Spleen (tissue), 11 donors: ENCODE measurements around the gene DEPDC7. TPM values are rescaled to one million over a fixed set of nuclear protein-coding genes. Genes with fewer than 3 reads are reported as not detected.

Experiments used
- DNase-seq: peaks from one replicate; pipeline ENCODE4 v3.0.0-alpha.2; 2020
- H3K27ac ChIP-seq, 8 donors: fragments of 200-600 bp; sonication (generic) in 7 of 8; 1 replicate in 4 of 8; 2 replicates in 4 of 8; pipeline versions ENCODE4 v1.5.0 to v1.8.0; 2016 to 2021; ENCODE audit warnings: inconsistent platforms in 4 of 8, mild to moderate bottlenecking in 4 of 8, moderate library complexity in 1 of 8
- H3K27me3 ChIP-seq, 7 donors: fragments of 200-600 bp; sonication (generic) in 6 of 7; replicated peaks in 1 of 7; 1 replicate in 4 of 7; 2 replicates in 3 of 7; pipeline versions ENCODE4 v1.5.0 to v1.8.0; 2016 to 2021; ENCODE audit warnings: inconsistent platforms in 3 of 7, mild to moderate bottlenecking in 1 of 7
- H3K36me3 ChIP-seq, 6 donors: fragments of 200-600 bp; sonication (generic) in 5 of 6; 1 replicate in 4 of 6; 2 replicates in 2 of 6; pipeline versions ENCODE4 v1.5.0 to v1.8.0; 2016 to 2021; ENCODE audit warnings: inconsistent platforms in 2 of 6
- H3K4me1 ChIP-seq, 6 donors: fragments of 200-600 bp; sonication (generic) in 5 of 6; 1 replicate in 3 of 6; 2 replicates in 3 of 6; pipeline versions ENCODE4 v1.5.0 to v1.8.0; 2016 to 2021; ENCODE audit warnings: inconsistent platforms in 3 of 6
- H3K4me3 ChIP-seq, 8 donors: fragments of 200-600 bp; sonication (generic) in 7 of 8; 1 replicate in 4 of 8; 2 replicates in 4 of 8; pipeline versions ENCODE4 v1.5.0 to v1.8.0; 2016 to 2021; ENCODE audit warnings: inconsistent platforms in 4 of 8, mild to moderate bottlenecking in 4 of 8, moderate library complexity in 2 of 8
- H3K9me3 ChIP-seq, 8 donors: fragments of 200-600 bp; sonication (generic) in 7 of 8; 1 replicate in 4 of 8; 2 replicates in 4 of 8; pipeline versions ENCODE4 v1.5.0 to v1.8.0; 2016 to 2021; ENCODE audit warnings: inconsistent platforms in 4 of 8
- CTCF ChIP-seq, 11 experiments: fragments of 200-600 bp in 7 of 11; fragments of 450-650 bp in 4 of 11; sonication (generic) in 4 of 11; IDR thresholded peaks in 8 of 11; conservative IDR thresholded peaks in 3 of 11; 1 replicate in 7 of 11; 2 replicates in 4 of 11; pipeline versions ENCODE4 v1.4.0 to v1.8.0; 2016 to 2021; ENCODE audit warnings: antibody characterized with exemption in 11 of 11, inconsistent platforms in 4 of 11, mild to moderate bottlenecking in 1 of 11
- POLR2A ChIP-seq, 3 donors: fragments of 450-650 bp; IDR thresholded peaks; one replicate each; pipeline ENCODE4 v1.5.1; 2017; ENCODE audit warnings: antibody characterized with exemption in 3 of 3, mild to moderate bottlenecking in 1 of 3
- POLR2AphosphoS5 ChIP-seq, 3 donors: sonication (generic); formaldehyde crosslinking; IDR thresholded peaks; one replicate each; pipeline ENCODE4 v1.5.1; 2017; ENCODE audit warnings: antibody characterized with exemption in 3 of 3
- WGBS, 5 donors: extraction: QIAGEN DNeasy Blood & Tissue Kit in 3 of 5; methylation state at CpG; one replicate each; pipeline versions ENCODE4 v1.1.5 to v1.1.7; 2013 to 2018; 5-methylcytosine and 5-hydroxymethylcytosine counted together
- intact Hi-C: fragments of 100-400 bp; cut with DNase I; formaldehyde crosslinking; loops from one replicate; pipeline ENCODE4 v1.15.0; 2023; ENCODE audit warnings: low total_unique reads
- polyA plus RNA-seq, 3 donors: library from polyadenylated mRNA; stranded (reverse); fragments of 200-250 nt; gene quantifications; one replicate each; pipeline ENCODE4 v1.2.1, GENCODE V29; 2013
- total RNA-seq, 7 donors: library from RNA; depleted of rRNA in 3 of 7; stranded (reverse); fragments of >200 nt in 3 of 7; fragmentation: NEBNext Ultra II Directional in 4 of 7; extraction: Animal tissue kit (Norgen Biotek cat#: 25700) in 4 of 7; gene quantifications; one replicate each; pipeline versions ENCODE4 v1.1.0 to v1.2.1, GENCODE V29; 2016 to 2021
- donor health status: healthy with polysubstance abuse.
- donor health status: DM: no; HTN: no; CAD: no; lungs with moderate emphysema.
- donor health status: DM: no; HTN: no; CAD: no.
- donor health status: Bipolar disorder and iron deficiency.
- donor health status: healthy.
- donor health status: DM: no; HTN: no; CAD: no.
- donor health status: DM: yes; HTN: yes; CAD: no.

Gene DEPDC7
- total and polyA plus RNA-seq, 10 donors = 0.30 to 0.88 (median 0.54) TPM; not detected in 3

GRCh38 chr11:33016654-33017053, 976 bp downstream of the DEPDC7 start:
- peaks cover 0 to 44% (median 11%) of the 10 kb centered on the region in 7 donors for H3K27me3 ChIP-seq
- DNase-seq = no peak
- 46 to 74% (median 58%) methylated on average over 4 of the region's 4 CpGs for WGBS, 5 donors
- intact Hi-C loops = no loop called here
- no peaks in the 10 kb centered on the region for H3K9me3 ChIP-seq
- H3K4me1 ChIP-seq = peaks cover 4 to 29% (median 19%) of the 10 kb centered on the region in 6 donors
- H3K36me3 ChIP-seq = no peaks in the 10 kb centered on the region
- TF ChIP-seq CTCF (IDR thresholded peaks at IDR 0.05 in 8 of 11, conservative IDR thresholded peaks at IDR 0.05 in 3 of 11) (no peak), POLR2A (IDR thresholded peaks at IDR 0.05) (no peak), POLR2AphosphoS5 (IDR thresholded peaks at IDR 0.05) (no peak)
- H3K4me3 ChIP-seq = peak overlapping the region in 3 of 8 donors; percentile 59 to 79 (median 59)
- no peak overlapping the region for H3K27ac ChIP-seq

DNA sequence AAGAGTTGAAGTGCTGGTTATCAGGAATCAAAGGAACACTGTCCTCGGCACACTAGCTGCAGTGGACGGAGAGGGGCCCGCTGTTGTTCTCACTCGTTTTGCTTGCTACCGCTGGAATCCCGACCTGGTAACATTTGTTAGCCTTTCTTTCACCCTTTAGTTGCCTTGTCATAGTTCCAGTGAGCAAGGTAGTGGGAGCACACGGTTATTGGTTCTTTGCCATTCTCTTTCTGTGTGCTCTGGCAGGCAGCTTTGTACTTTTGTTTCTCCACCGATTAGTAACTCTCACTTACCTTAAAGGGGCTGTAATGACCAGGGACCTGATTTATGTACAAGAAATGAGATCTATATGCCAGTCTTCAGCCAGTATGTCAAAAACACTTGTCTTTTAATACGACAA, 1.8 kb downstream of the DEPDC7 start:
- Histone ChIP-seq H3K4me3 (no peak overlapping the region), H3K4me1 (peaks cover 0 to 21% (median 14%) of the 10 kb centered on the region in 6 donors), H3K27ac (no peak overlapping the region), H3K9me3 (no peaks in the 10 kb centered on the region), H3K36me3 (no peaks in the 10 kb centered on the region), H3K27me3 (peaks cover 0 to 44% (median 11%) of the 10 kb centered on the region in 7 donors)
- 93 to 96% (median 95%) methylated on average over 9 of the region's 9 CpGs for WGBS, 5 donors
- intact Hi-C loops = no loop called here
- no peak for TF ChIP-seq CTCF (IDR thresholded peaks at IDR 0.05 in 8 of 11, conservative IDR thresholded peaks at IDR 0.05 in 3 of 11)
- DNase-seq = no peak

- H3K4me1 ChIP-seq = peaks cover 0 to 20% (median 14%) of the 10 kb centered on the region in 6 donors
- no peak for DNase-seq
- WGBS, 5 donors = 91 to 99% (median 94%) methylated on average over 3 of the region's 3 CpGs
- no peaks in the 10 kb centered on the region for H3K36me3 ChIP-seq
- intact Hi-C loops = no loop called here
- TF ChIP-seq POLR2AphosphoS5 (IDR thresholded peaks at IDR 0.05) (no peak), CTCF (IDR thresholded peaks at IDR 0.05 in 8 of 11, conservative IDR thresholded peaks at IDR 0.05 in 3 of 11) (no peak), POLR2A (IDR thresholded peaks at IDR 0.05) (no peak)
- H3K27me3 ChIP-seq = peaks cover 0 to 44% (median 11%) of the 10 kb centered on the region in 7 donors
- H3K4me3 ChIP-seq = no peak overlapping the region
- H3K9me3 ChIP-seq = no peaks in the 10 kb centered on the region
- no peak overlapping the region for H3K27ac ChIP-seq
These were observed 2.3 kb downstream of the DEPDC7 start for GRCh38 chr11:33017965-33018364.

DNA sequence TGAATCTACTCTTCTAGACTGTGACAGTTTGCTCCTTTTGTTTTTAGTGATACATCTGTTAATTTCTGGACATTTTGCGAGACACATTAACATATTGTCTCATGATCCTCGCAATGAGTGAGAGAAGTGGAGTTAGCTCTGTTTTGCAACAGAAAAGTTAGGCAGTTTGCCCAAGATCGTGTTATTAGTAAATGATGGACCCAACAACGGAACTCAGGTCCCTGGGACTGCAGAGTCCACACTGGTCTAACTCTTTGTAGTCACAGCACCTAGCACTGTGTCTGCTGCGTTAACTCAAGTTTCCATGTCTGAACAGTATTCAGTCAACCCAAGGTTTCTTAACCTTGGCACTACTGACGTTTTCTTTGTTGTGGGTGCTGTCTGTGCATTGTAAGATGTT, 3.2 kb downstream of the DEPDC7 start:
- Histone ChIP-seq H3K36me3 (no peaks in the 10 kb centered on the region), H3K27ac (no peak overlapping the region), H3K27me3 (peaks cover 0 to 44% (median 11%) of the 10 kb centered on the region in 7 donors), H3K4me3 (no peak overlapping the region), H3K9me3 (no peaks in the 10 kb centered on the region), H3K4me1 (peaks cover 0 to 20% (median 14%) of the 10 kb centered on the region in 6 donors)
- WGBS, 5 donors = 82 to 90% (median 86%) methylated on average over 6 of the region's 6 CpGs
- no peak for DNase-seq
- intact Hi-C loops = no loop called here
- TF ChIP-seq POLR2AphosphoS5 (IDR thresholded peaks at IDR 0.05) (no peak), POLR2A (IDR thresholded peaks at IDR 0.05) (no peak), CTCF (IDR thresholded peaks at IDR 0.05 in 8 of 11, conservative IDR thresholded peaks at IDR 0.05 in 3 of 11) (no peak)
